Smooth muscle cell of the brain vasculature (primary cell): ENCODE results near the gene ZNF135.

Experiments
- DNase-seq: peaks from one replicate; pipeline ENCODE4 v3.0.0-alpha.2; 2012; ENCODE audit warnings: low read depth, low spot score

ZNF135 gene

GRCh38 chr19:58046856-58047255, 12.2 kb upstream of the ZNF135 start:
- DNase-seq = no peak

- DNase-seq = no peak
Measured at GRCh38 chr19:58047672-58048071, 11.4 kb upstream of the ZNF135 start.

DNA sequence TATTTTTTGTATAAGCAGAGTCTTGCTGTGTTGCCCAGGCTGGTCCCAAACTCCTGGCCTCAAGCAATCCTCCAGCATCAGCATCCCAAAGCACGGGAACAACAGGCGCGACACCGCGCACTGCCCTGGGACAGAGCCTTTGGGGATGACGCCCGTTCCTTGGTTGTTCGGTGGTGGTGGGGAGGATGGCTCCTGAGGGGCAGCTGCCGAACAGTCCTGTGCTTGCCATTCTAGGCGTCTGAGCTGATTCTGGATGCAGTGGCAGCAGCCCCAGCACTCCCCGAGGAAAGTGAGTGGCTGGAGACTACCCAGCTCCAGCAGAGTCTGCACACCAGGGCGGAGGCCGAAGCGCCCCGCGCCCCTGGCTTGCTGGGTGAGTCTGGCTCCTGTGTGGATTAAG, 6.8 kb upstream of the ZNF135 start:
- DNase-seq = no peak

- no peak for DNase-seq
Measured at GRCh38 chr19:58053480-58054156, 5.5 kb upstream of the ZNF135 start.

GRCh38 chr19:58054901-58055874, 3.9 kb upstream of the ZNF135 start:
- no peak for DNase-seq

DNA sequence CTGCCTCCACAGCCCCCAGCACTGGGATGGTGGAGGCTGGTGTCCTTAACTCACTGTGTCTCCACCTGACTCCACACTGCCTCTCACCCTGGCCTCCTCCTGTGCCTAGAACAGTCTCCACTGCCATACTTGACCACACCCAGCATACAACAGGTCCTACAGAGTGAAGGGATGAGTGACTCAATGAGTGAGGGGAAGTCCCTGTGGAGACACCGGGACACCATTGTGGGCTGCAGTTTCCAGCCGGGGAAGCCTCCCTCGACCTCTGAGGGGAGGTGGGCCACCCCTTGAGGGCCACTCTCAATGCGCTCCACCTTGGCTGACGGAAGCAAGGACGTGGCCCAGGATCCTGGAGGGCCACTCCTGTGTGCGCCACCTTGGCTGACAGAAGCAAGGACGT, 2.8 kb upstream of the ZNF135 start:
- no peak for DNase-seq

DNA sequence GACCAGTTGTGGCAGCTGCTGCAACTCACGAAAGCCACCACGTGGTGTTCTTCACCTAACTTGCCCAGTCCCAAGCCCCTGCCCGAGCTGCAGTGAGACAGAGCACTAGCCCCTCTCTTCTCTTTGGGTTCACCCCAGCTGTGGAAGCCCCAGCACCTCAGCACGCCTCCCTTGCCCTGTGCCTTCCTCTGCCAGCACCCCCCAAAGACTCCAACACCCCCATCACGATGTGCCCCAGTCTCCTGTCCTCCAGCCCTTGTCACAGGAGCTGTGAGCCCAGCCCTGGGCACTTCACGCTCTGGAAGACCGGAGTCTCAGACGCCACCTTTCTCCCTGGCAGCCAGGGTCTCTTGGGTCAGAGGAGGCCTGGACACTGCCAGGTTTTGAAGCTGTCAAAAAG, 2.2 kb upstream of the ZNF135 start:
- DNase-seq = no peak

DNA sequence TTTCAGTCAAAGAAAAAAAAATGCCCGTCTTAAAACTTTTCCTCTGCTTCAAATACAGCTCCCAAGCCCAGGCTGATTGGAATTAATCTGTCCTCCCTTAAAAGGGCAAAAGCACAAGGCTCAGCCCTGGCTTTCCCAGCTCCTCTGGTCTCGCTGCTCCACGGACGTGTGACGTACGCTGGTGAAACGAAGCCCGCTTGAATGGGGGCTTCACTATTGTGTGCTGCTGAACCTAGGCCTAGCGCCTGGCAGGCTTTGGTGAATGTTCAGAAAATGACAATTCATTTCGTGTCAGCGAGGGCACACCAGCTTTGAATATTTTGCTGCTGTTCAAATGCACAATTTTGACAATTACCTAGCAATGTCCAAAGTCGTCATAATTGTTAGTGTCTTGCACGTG, 615 bp upstream of the ZNF135 start:
- DNase-seq = no peak

DNA sequence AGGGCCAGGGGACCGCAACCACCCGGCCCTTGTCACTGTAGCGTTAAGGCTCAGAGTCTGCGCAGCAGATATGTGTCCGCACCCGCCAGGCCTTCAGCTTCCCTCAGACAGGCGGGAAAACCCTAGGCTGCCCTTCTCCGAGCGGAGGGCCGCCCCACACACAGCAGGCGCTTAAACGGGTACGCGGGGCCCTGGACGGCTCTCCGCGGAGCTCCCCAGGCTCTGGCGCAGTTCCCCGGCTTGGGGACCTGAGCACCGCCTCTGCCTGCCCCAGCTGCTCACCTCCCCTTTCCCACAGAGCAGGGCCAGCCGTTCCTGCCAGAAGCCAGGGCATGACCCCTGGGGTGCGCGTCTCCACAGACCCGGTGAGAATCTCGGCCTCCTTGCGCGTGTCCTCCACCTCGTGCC, 593 bp downstream of the ZNF135 start:
- DNase-seq = no peak

DNA sequence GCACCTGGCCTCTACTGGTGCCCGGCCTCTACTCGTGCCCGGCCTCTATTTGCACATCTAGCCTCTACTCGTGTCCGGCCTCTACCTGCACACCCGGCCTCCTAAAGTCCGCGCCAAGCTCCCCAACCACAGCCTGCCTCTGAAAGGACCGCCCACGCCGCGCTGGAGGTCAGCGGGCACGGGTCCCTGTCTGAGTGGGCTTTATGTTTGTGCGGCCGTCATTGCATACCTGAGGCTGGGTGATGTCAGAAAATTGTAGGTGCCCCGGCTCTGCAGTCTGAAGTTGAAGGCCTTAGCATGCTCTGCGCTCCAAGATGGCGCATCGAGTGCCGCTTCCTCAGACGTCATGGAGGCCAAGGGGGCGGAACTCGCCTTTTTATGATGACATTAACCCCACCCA, 1.1 kb downstream of the ZNF135 start:
- DNase-seq = no peak

- DNase-seq = no peak
Measured at GRCh38 chr19:58063712-58064111, 4.6 kb downstream of the ZNF135 start.

DNA sequence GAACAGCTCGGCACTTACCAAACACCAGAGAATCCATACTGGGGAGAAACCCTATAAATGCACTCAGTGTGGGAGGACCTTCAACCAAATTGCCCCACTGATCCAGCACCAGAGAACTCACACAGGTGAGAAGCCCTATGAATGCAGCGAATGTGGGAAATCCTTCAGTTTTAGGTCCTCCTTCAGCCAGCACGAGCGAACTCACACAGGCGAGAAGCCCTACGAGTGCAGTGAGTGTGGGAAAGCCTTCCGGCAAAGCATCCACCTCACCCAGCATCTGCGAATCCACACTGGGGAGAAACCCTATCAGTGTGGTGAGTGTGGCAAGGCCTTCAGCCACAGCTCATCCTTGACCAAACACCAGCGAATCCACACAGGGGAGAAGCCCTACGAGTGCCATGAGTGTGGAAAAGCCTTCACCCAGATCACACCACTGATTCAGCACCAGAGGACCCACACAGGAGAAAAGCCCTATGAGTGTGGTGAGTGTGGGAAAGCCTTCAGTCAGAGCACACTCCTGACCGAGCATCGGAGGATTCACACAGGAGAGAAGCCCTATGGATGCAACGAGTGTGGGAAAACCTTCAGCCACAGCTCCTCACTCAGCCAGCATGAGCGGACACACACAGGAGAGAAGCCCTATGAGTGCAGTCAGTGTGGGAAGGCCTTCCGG, 8.3 kb downstream of the ZNF135 start:
- DNase-seq = no peak

DNA sequence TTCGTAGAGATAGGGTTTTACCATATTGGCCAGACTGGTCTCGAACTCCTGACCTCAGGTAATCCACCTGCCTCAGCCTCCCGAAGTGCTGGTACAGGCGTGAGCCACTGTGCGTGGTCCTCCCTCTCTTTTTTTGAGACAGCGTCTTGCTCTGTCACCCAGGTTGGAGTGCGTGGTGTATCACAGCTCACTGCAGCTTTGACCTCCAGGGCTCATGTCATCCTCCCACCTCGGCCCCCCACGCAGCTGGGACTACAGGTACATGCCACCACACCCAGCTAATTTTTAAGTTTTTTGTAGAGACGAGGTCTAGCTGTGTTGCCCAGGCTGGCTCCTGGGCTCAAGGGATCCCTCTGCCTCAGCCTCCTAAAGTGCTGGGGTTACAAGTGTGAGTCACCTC, 20.7 kb downstream of the ZNF135 start:
- DNase-seq = no peak

DNA sequence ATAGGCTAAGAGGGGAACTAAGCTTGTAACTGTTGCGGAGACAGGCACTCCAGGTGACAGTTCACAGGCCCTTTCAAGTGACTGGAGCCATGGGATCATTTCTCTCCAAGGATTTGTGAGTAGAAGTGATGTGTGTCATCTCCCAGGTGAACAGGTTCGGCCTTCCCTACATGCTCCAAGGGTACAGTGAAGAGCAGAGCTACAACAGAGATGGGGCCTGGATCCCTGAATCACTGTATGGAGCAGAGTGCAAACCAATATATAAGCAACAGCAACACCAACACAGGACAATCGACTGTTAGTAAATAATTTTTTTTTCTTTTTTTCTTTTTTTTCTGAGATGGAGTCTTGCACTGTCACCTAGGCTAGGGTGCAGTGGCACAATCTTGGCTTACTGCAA, 23.9 kb downstream of the ZNF135 start:
- DNase-seq = no peak

DNA sequence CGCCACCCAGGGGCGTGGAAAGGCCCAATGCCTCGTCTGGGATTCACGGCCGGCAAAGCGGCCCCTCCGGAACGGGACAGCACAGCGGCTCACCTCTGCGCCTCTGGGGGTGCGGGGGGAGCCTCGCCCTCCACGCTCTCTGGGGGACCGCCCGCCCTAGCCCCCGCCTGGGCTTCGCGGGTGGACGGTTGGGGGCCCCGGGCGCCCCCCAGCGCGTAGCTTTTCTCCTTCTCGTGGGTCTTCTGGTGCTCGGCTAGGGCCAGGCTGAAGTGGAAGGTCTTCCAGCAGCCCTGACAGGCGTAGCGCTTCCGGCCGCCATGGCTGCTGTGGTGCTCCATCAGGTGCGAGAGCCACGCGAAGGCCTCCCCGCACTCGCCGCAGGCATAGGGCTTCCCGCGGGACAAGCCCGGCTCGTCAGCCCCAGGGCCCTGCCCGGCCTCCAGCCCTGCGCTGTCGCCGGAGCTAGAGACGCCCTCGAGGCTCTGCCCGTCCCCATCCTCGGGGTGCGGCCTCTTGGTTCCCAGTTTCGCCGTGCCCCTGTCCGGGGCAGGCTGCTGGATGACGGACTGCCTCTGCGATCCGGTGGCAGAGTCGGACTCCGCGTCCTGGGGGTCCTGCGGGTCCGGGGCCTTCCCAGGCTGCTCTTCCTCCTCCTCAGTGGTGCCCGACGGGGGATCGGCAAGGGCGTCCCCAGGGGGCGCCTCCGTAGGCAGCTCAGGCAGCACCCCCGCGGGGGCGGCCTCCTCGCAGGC, 25.7 kb downstream of the ZNF135 start:
- DNase-seq = no peak

DNA sequence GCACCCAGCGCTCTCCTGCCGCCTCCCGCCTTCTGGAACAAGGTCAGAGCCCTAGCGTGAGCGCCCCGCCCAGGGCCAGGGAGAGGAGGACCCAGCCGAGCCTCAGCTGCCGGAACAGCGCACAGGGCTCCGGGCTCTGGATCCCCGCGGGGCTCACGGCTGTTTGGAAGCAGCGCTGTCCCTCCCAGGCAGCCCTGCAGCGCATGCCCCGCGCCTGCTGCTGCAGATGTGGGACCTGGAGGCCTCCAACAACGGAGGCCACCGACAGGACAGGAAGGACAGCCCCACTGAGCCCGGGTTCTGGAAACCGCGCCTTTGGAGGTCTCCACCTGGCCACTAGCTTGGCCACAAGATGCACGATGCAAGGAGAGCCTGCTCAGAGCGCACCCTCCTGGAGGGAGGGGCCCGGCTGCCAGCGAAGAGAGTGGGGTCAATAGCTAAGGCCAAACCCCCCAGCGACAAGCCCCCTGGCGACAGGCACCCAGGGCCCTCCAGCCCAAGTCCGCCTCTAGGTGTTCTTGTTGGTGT, 26.3 kb downstream of the ZNF135 start:
- no peak for DNase-seq

GRCh38 chr19:58086825-58087710, 28.0 kb downstream of the ZNF135 start:
- DNase-seq = no peak

GRCh38 chr19:58088521-58089052, 29.5 kb downstream of the ZNF135 start:
- DNase-seq = no peak

- DNase-seq = no peak
Measured at GRCh38 chr19:58089846-58090245, 30.8 kb downstream of the ZNF135 start.
